PFSK-1 (cell line): ENCODE results near the gene ADAM19.

ENCODE experiments used
- FOXP2 ChIP-seq: optimal IDR thresholded peaks from 2 replicates; pipeline ENCODE3; 2011; ENCODE audit warnings: borderline replicate concordance, control low read depth, inconsistent platforms; ENCODE audit not compliant: insufficient read depth; ENCODE audit errors: extremely low read length, extremely low read depth
- POLR2AphosphoS5 ChIP-seq: IDR thresholded peaks from 2 replicates; pipeline ENCODE4 v1.6.1; 2012; ENCODE audit warnings: low read depth, mild to moderate bottlenecking, control low read depth, low read length, moderate library complexity
- SIN3A ChIP-seq: IDR thresholded peaks from 2 replicates; pipeline ENCODE4 v1.6.1; 2012; ENCODE audit warnings: mild to moderate bottlenecking, low read length, moderate library complexity, borderline replicate concordance; ENCODE audit not compliant: insufficient read depth
- TAF1 ChIP-seq: IDR thresholded peaks from 2 replicates; pipeline ENCODE4 v1.6.1; 2012; ENCODE audit warnings: low read length, control low read depth, borderline replicate concordance; ENCODE audit not compliant: insufficient read depth
- TF ChIP-seq, protein P1 (sequence below), 2 experiments: IDR thresholded peaks; 2 replicates each; pipeline versions ENCODE4 v1.6.1 to v1.8.0; 2011 to 2012; ENCODE audit warnings: low read depth in 2 of 2, low read length in 2 of 2, control low read depth in 1 of 2, inconsistent platforms in 1 of 2, mild to moderate bottlenecking in 1 of 2, moderate library complexity in 1 of 2; ENCODE audit not compliant: insufficient read depth in 1 of 2

- no peak for TF ChIP-seq FOXP2
- TF ChIP-seq POLR2AphosphoS5 = no peak
- no peak for TF ChIP-seq SIN3A
- TF ChIP-seq, protein P1, sequence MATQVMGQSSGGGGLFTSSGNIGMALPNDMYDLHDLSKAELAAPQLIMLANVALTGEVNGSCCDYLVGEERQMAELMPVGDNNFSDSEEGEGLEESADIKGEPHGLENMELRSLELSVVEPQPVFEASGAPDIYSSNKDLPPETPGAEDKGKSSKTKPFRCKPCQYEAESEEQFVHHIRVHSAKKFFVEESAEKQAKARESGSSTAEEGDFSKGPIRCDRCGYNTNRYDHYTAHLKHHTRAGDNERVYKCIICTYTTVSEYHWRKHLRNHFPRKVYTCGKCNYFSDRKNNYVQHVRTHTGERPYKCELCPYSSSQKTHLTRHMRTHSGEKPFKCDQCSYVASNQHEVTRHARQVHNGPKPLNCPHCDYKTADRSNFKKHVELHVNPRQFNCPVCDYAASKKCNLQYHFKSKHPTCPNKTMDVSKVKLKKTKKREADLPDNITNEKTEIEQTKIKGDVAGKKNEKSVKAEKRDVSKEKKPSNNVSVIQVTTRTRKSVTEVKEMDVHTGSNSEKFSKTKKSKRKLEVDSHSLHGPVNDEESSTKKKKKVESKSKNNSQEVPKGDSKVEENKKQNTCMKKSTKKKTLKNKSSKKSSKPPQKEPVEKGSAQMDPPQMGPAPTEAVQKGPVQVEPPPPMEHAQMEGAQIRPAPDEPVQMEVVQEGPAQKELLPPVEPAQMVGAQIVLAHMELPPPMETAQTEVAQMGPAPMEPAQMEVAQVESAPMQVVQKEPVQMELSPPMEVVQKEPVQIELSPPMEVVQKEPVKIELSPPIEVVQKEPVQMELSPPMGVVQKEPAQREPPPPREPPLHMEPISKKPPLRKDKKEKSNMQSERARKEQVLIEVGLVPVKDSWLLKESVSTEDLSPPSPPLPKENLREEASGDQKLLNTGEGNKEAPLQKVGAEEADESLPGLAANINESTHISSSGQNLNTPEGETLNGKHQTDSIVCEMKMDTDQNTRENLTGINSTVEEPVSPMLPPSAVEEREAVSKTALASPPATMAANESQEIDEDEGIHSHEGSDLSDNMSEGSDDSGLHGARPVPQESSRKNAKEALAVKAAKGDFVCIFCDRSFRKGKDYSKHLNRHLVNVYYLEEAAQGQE (IDR thresholded peaks at IDR 0.05; ENCODE audit: insufficient read depth in 1 of 2, low read depth in 2 of 2, low read length in 2 of 2) = no peak
- no peak for TF ChIP-seq TAF1
Measured at GRCh38 chr5:157510682-157511081, 64.9 kb downstream of the ADAM19 start.
